ENCODE measurements around the gene KLHL9.

DNA sequence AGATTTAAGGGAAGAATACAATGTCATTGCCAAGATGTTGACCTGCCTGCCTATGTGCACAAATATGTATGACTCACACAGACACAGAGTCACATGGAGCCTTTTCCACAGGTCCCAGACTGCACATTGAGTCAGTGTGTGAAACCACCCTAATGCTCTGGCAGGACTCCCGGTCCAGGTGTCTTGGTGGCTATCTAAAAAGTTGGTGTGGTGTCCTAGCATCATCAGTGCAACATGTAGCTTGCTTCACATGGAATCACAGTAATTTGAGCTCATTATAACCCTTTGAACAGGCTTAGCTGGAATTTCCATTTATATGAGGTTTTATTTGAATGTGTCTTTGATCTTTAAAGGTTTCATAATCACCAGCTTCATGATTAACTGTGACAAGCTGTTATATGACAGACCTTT lies 40.8 kb downstream of the KLHL9 start:
- no peak for TF ChIP-seq EZH2 (IDR thresholded peaks at IDR 0.05; ENCODE audit: borderline replicate concordance, low read depth, low read length, poor library complexity, severe bottlenecking)
- TF ChIP-seq, protein P1, sequence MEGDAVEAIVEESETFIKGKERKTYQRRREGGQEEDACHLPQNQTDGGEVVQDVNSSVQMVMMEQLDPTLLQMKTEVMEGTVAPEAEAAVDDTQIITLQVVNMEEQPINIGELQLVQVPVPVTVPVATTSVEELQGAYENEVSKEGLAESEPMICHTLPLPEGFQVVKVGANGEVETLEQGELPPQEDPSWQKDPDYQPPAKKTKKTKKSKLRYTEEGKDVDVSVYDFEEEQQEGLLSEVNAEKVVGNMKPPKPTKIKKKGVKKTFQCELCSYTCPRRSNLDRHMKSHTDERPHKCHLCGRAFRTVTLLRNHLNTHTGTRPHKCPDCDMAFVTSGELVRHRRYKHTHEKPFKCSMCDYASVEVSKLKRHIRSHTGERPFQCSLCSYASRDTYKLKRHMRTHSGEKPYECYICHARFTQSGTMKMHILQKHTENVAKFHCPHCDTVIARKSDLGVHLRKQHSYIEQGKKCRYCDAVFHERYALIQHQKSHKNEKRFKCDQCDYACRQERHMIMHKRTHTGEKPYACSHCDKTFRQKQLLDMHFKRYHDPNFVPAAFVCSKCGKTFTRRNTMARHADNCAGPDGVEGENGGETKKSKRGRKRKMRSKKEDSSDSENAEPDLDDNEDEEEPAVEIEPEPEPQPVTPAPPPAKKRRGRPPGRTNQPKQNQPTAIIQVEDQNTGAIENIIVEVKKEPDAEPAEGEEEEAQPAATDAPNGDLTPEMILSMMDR (conservative IDR thresholded peaks at IDR 0.05; ENCODE audit: low read depth, low read length) = no peak

Measured in A673 (cell line).